Embryonic facial prominence (tissue), 1 donor: ENCODE data around the gene EPS8L1.

Source experiments
- DNase-seq: peaks from one replicate; pipeline ENCODE4 v3.0.0-alpha.2; 2016; ENCODE audit errors: extremely low spot score

EPS8L1 gene

GRCh38 chr19:55080121-55080967, 4.7 kb downstream of the EPS8L1 start:
- DNase-seq = no peak

- no peak for DNase-seq
Measured at GRCh38 chr19:55080968-55081769, 5.5 kb downstream of the EPS8L1 start.

GRCh38 chr19:55081770-55082019, 6.0 kb downstream of the EPS8L1 start:
- DNase-seq = no peak

- DNase-seq = no peak
Measured at GRCh38 chr19:55082020-55082851, 6.6 kb downstream of the EPS8L1 start.

GRCh38 chr19:55083004-55083850, 7.6 kb downstream of the EPS8L1 start:
- no peak for DNase-seq

- DNase-seq = no peak
Measured at GRCh38 chr19:55084416-55084815, 8.7 kb downstream of the EPS8L1 start.

- no peak for DNase-seq
Measured at GRCh38 chr19:55085923-55086715, 10.4 kb downstream of the EPS8L1 start.

GRCh38 chr19:55086730-55087541, 11.3 kb downstream of the EPS8L1 start:
- no peak for DNase-seq

GRCh38 chr19:55087542-55087901, 11.9 kb downstream of the EPS8L1 start:
- DNase-seq = no peak

GRCh38 chr19:55088021-55088451, 12.4 kb downstream of the EPS8L1 start:
- DNase-seq = no peak

GRCh38 chr19:55088543-55089341, 13.1 kb downstream of the EPS8L1 start:
- DNase-seq = no peak

- DNase-seq = no peak
Measured at GRCh38 chr19:55089342-55089944, 13.8 kb downstream of the EPS8L1 start.

GRCh38 chr19:55090564-55090963, 14.9 kb downstream of the EPS8L1 start:
- no peak for DNase-seq

- DNase-seq = no peak
Measured at GRCh38 chr19:55091126-55091910, 15.6 kb downstream of the EPS8L1 start.

- no peak for DNase-seq
Measured at GRCh38 chr19:55091955-55092354, 16.3 kb downstream of the EPS8L1 start.

- DNase-seq = no peak
Measured at GRCh38 chr19:55092423-55093318, 17.0 kb downstream of the EPS8L1 start.
